ENCODE data around the gene RPLP2.
A peak's percentile ranks its signal among the peaks of the same experiment; 100 is the strongest.

The RPLP2 gene

DNA sequence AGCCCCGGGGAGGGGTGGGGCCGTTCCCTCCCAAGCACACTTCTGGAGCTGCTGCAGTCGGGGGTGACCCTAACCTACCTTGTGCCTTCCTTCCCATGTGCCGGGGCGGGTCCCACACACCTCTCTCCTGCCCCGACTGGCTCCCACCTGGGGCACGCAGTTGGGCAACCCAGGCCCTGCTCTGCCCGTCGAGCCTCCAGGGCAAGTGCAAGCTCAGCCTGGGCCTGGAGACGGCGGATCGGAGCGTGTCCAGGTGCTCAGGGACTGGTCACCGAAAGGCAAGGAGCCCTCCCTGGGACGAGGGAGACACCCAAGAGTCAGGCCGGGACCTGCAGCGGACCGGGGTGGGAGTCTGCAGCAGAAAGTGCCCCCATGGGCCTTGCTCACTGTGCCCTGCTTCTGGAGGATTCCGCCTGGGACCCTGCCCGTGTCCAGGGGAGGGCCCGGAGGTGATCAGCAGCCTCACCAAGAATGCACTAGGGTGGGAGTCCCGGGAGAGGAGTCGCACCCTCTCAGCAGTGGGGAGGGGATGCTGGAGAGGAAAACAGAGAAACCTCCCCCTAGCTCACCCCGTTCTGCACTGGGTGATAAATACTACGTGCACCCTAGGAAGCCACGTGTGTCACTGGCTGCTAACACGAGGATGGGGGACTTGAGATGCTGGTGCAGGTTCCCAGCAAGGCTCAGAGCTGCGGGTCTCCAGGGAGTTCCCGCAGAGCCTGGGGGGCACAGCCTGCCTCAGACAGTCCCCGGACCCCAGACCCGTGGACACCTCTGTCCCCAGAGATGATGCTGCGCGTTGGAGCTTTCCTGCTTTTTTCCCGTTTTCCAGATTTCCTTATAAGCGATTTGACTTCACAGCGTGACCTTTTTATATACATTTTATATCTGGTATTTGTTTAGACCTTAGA, 27.2 kb upstream of the RPLP2 start:
- TF ChIP-seq, protein P1, sequence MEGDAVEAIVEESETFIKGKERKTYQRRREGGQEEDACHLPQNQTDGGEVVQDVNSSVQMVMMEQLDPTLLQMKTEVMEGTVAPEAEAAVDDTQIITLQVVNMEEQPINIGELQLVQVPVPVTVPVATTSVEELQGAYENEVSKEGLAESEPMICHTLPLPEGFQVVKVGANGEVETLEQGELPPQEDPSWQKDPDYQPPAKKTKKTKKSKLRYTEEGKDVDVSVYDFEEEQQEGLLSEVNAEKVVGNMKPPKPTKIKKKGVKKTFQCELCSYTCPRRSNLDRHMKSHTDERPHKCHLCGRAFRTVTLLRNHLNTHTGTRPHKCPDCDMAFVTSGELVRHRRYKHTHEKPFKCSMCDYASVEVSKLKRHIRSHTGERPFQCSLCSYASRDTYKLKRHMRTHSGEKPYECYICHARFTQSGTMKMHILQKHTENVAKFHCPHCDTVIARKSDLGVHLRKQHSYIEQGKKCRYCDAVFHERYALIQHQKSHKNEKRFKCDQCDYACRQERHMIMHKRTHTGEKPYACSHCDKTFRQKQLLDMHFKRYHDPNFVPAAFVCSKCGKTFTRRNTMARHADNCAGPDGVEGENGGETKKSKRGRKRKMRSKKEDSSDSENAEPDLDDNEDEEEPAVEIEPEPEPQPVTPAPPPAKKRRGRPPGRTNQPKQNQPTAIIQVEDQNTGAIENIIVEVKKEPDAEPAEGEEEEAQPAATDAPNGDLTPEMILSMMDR (IDR thresholded peaks at IDR 0.05; ENCODE audit: borderline replicate concordance, insufficient read depth, low read depth, low read length), result no peak
- H3K4me3 ChIP-seq (ENCODE audit: low read depth, low read length), result no peak overlapping the region

DNA sequence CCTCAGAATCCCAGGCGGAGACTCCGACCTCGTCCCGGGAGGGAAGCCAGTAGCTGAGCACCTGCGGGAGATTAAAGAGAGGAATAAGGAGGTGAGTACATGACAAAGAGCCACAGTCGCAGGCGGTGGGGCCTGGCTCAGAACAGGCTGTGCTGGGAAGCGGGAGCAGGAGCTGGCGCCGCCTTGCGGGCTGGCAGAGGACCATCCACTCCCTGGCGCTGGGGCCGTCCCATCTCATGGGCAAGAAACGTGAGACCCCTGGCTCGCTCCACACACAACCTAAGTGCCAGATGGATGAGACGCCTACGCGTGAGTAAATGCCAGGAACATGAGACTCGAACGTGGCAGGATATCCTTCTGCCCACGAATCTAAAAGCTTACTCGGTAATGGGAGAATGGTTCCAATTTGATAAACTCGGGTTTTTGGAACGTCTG, 26.2 kb upstream of the RPLP2 start:
- H3K4me3 ChIP-seq (ENCODE audit: low read depth, low read length), result no peak overlapping the region

DNA sequence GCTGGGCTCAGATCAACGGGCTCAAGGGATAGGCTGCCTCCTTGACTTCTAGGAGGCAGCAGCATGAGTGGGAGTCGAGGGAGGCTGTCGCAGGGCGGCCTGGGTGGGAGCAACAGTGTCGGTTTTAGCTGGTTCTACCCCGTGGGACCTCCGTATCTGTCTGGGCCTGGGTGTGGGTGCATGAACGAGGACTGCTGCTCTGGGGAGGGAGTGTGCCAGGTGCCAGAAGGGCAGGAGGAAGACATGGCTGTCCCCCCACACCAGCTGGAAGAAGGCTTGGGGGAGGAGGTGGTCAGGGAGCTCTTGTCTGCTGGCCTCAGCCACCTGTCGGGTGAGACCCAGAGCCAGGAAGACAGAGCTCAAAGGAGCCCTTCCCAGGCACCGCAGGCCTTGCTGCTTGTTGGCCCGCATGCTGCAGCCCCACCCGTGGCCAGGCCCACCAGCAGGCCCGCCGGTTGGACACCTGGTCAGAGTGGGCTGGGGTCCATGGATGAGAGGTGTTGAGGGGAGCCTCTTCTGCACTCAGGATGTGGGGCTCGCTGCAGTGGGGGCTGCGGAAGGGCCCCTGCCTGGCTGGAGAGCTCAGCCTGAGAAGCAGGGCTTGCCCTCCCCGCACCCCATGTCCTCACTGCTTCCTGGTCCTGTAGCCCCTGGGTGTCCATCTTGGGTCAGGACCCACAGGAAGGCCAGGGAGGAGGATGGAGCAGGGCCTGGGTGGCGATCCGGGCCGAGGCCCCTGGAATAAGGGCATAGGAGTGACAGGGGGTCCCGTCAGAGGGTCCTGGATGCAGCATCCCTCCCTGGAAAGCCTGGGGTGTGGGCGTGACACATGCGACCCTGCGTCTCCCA, 23.3 kb upstream of the RPLP2 start:
- TF ChIP-seq, protein P1 (IDR thresholded peaks at IDR 0.05; ENCODE audit: borderline replicate concordance, insufficient read depth, low read depth, low read length), result no peak
- no peak overlapping the region for H3K4me3 ChIP-seq (ENCODE audit: low read depth, low read length)

More for the DNA sequence above, 26.2 kb upstream of the RPLP2 start:
- TF ChIP-seq, protein P1 (IDR thresholded peaks at IDR 0.05; ENCODE audit: borderline replicate concordance, insufficient read depth, low read depth, low read length), result 0 out of 2 replicates have a peak, but pooled peaks have one; percentile 29

DNA sequence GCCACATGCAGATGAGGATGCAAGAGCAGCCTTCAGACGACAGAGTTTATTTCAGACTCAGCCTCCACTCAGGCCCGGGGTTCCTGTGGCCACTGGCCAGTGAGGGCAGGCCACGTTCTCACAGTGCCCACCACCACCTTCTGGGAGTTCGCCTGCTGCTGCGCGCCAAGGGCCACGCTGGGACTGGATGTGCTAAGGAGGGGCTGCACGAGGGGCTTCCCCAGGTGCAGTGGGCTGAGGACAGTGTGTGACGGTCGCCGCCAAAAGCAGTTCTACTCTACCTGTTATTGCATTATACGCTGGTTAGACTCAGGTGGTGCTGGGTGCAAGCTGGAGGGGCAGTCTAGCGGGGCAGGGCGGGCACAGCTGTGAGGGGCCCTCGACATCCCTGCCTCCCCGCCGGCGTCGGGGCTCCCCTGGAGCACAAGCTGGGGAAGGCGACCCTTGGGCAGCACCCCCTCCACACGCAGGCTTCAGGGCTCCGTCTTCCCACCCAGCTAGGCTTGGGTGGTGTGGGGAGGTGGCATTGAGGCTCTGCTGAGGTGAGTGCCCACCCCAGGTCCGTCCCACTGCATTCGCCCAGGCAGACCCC, 22.6 kb upstream of the RPLP2 start:
- H3K4me3 ChIP-seq (ENCODE audit: low read depth, low read length), result no peak overlapping the region
- TF ChIP-seq, protein P1 (IDR thresholded peaks at IDR 0.05; ENCODE audit: borderline replicate concordance, insufficient read depth, low read depth, low read length), result no peak

DNA sequence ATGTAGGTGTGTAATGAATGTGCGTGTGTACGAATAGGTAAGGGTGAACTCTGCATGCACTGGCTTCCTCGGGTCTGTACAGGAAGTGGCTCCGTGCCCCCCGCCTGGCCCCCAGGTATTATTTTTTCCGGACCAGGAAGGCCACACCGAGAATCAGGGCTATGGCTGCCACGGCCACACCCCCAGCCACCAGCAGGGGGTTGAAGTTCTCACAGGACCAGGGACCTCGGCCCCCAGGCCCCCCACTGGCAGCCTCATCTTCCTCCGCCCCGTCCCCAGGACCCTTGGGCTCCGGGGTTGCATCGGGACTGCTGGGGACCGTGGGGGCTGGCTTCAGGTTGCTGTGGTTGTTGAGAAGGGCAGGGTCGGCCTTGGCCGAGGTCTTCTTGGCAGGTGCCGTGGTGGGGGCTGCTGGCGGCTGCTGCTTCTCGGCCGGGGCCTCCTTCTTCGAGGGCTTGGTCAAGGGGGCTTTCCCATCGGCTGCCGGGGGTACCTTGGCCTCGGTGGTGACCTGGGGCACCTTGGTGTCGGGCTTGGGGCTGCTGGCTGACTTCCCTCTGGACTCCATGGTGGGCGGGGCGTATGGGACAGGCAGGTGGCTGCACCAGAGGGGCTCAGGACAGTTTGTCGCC, 21.6 kb upstream of the RPLP2 start:
- H3K4me3 ChIP-seq (ENCODE audit: low read depth, low read length), result no peak overlapping the region
- TF ChIP-seq, protein P1 (IDR thresholded peaks at IDR 0.05; ENCODE audit: borderline replicate concordance, insufficient read depth, low read depth, low read length), result peak; percentile 17; the same call in 1 of the 2 replicates
